ENCODE data around the gene NRIP2. TPM values are rescaled to one million over a fixed set of nuclear protein-coding genes. Genes with fewer than 3 reads are reported as not detected.

The NRIP2 gene
- total and polyA plus RNA-seq, 10 of the 15 experiments (the other 5 are each of a cell fraction or from before 2014, with no cell fraction given), result 0.04 to 0.83 (median 0.42) TPM; not detected in 7

DNA sequence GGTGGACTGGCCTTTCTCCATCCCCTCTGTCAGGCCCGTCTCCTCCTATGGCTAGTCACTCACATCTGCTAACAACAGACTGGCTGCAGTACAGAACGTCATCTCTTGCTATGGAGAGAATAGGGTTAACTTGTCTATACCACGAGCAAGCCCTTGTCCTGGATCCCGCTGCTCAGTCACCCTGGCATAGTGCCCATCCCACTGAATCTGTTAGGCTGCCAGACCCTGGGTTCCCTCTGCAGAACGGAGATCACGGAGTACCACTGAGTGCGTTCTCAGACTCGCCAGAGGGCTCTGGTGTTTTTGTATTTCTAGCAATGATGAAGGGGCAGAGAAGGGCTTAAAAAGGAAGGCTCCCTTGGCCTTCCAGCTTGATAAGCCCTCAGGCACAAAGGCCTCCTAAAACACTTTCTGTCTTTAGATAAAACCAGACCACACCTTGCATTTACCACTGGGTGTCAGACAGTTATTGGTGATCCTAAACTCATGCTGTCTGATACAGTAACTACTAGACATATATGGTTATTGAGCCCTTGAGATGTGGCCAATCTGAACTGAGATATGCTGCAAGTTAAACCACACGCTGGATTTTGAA is 6.3 kb upstream of the NRIP2 start (continued):
- TF ChIP-seq KLF5 (IDR thresholded peaks at IDR 0.05; ENCODE audit: partially characterized antibody) (no peak), RFX5 (IDR thresholded peaks at IDR 0.05; ENCODE audit: low read depth, low read length) (no peak), ZBED1 (IDR thresholded peaks at IDR 0.05; ENCODE audit: borderline replicate concordance) (no peak), CREM (IDR thresholded peaks at IDR 0.05; ENCODE audit: low read depth) (no peak)
- TF ChIP-seq, protein P1, sequence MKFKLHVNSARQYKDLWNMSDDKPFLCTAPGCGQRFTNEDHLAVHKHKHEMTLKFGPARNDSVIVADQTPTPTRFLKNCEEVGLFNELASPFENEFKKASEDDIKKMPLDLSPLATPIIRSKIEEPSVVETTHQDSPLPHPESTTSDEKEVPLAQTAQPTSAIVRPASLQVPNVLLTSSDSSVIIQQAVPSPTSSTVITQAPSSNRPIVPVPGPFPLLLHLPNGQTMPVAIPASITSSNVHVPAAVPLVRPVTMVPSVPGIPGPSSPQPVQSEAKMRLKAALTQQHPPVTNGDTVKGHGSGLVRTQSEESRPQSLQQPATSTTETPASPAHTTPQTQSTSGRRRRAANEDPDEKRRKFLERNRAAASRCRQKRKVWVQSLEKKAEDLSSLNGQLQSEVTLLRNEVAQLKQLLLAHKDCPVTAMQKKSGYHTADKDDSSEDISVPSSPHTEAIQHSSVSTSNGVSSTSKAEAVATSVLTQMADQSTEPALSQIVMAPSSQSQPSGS (IDR thresholded peaks at IDR 0.05; ENCODE audit: low read length), result no peak

DNA sequence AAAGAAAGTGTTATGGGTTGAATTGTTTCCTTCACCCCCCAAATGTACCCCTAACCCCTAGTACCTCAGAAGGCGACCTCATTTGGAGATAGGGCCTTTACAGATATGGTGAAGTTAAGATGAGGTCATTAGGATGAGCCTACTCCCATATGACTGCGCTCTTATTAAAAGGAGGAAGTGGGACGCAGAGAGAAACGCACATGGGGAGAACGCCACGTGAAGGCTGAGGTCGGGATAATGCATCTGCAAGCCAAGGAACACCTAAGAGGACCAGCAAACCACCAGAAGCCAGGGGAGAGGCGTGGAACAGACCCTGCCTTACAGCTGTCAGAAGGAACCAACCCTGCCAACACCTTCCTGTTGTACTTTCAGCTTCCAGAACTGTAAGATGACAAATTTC is 1.7 kb upstream of the NRIP2 start:
- CTCF ChIA-PET, result no interaction called here
- POLR2A ChIA-PET, result no interaction called here
- Histone ChIP-seq H3K4me3 (no peak overlapping the region), H3K79me2 (ENCODE audit: control insufficient read depth, insufficient read depth, low read length) (no peaks in the 10 kb centered on the region), H3K27me3 (replicated peaks in 1 of 2; ENCODE audit: control insufficient read depth in 2 of 2, insufficient read depth in 2 of 2, low read length in 1 of 2) (no peaks in the 10 kb centered on the region), H3K9me3 (replicated peaks; ENCODE audit: control insufficient read depth, insufficient read depth, low read length) (no peaks in the 10 kb centered on the region), H3K4me2 (ENCODE audit: control insufficient read depth, insufficient read depth) (no peak overlapping the region), H4K20me1 (ENCODE audit: control insufficient read depth, insufficient read depth) (no peaks in the 10 kb centered on the region), H3K36me3 (ENCODE audit: control insufficient read depth in 2 of 2, insufficient read depth in 2 of 2, low read length in 1 of 2) (no peaks in the 10 kb centered on the region; a peak in 1 of 4 replicates), H3K27ac (ENCODE audit: control insufficient read depth, insufficient read depth) (no peak overlapping the region), H2AFZ (ENCODE audit: control insufficient read depth, low read depth, low read length) (no peak overlapping the region), H3K4me1 (ENCODE audit: control insufficient read depth, insufficient read depth, low read length) (no peaks in the 10 kb centered on the region), H3K9ac (ENCODE audit: control insufficient read depth, insufficient read depth, low read length) (no peak overlapping the region)
- RAD21 ChIA-PET (ENCODE audit: unreplicated experiment), result no interaction called here
- in situ Hi-C loops (cut with MboI), result no loop called here
- SMC1A ChIA-PET (ENCODE audit: uncharacterized antibody, unreplicated experiment), result no interaction called here
- intact Hi-C loops (cut with micrococcal nuclease; ENCODE audit: unreplicated experiment), result no loop called here
- BruUV-seq (replicated peaks), result no TSS peak
- DNase-seq (ENCODE audit: low read depth, low spot score) (no peak), FAIRE-seq (no peak), ATAC-seq (no peak)
- 90% methylated on average over 8 of the region's 8 CpGs for WGBS (ENCODE audit: insufficient coverage, insufficient replicate concordance, low lambda C conversion rate, missing lambda C conversion rate)
- TF ChIP-seq HDGF (IDR thresholded peaks at IDR 0.05), result no peak
- no peak for TF ChIP-seq TCF3 (IDR thresholded peaks at IDR 0.05; ENCODE audit: borderline replicate concordance, insufficient read depth, low read depth, low read length)
- TF ChIP-seq TBL1XR1 (IDR thresholded peaks at IDR 0.05; ENCODE audit: low read depth, low read length), result no peak
- no peak for TF ChIP-seq RB1 (IDR thresholded peaks at IDR 0.05; ENCODE audit: borderline replicate concordance)
- TF ChIP-seq, protein P2, sequence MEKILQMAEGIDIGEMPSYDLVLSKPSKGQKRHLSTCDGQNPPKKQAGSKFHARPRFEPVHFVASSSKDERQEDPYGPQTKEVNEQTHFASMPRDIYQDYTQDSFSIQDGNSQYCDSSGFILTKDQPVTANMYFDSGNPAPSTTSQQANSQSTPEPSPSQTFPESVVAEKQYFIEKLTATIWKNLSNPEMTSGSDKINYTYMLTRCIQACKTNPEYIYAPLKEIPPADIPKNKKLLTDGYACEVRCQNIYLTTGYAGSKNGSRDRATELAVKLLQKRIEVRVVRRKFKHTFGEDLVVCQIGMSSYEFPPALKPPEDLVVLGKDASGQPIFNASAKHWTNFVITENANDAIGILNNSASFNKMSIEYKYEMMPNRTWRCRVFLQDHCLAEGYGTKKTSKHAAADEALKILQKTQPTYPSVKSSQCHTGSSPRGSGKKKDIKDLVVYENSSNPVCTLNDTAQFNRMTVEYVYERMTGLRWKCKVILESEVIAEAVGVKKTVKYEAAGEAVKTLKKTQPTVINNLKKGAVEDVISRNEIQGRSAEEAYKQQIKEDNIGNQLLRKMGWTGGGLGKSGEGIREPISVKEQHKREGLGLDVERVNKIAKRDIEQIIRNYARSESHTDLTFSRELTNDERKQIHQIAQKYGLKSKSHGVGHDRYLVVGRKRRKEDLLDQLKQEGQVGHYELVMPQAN (conservative IDR thresholded peaks at IDR 0.05), result no peak
- TF ChIP-seq, protein P3, sequence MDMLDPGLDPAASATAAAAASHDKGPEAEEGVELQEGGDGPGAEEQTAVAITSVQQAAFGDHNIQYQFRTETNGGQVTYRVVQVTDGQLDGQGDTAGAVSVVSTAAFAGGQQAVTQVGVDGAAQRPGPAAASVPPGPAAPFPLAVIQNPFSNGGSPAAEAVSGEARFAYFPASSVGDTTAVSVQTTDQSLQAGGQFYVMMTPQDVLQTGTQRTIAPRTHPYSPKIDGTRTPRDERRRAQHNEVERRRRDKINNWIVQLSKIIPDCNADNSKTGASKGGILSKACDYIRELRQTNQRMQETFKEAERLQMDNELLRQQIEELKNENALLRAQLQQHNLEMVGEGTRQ (IDR thresholded peaks at IDR 0.05; ENCODE audit: borderline replicate concordance, low read depth, low read length), result no peak
- TF ChIP-seq, protein P4, sequence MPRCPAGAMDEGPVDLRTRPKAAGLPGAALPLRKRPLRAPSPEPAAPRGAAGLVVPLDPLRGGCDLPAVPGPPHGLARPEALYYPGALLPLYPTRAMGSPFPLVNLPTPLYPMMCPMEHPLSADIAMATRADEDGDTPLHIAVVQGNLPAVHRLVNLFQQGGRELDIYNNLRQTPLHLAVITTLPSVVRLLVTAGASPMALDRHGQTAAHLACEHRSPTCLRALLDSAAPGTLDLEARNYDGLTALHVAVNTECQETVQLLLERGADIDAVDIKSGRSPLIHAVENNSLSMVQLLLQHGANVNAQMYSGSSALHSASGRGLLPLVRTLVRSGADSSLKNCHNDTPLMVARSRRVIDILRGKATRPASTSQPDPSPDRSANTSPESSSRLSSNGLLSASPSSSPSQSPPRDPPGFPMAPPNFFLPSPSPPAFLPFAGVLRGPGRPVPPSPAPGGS (IDR thresholded peaks at IDR 0.05; ENCODE audit: borderline replicate concordance, insufficient read depth, low read depth, low read length, poor library complexity, severe bottlenecking), result no peak
- no peak for TF ChIP-seq FOXK2 (IDR thresholded peaks at IDR 0.05)
- TF ChIP-seq, protein P5, sequence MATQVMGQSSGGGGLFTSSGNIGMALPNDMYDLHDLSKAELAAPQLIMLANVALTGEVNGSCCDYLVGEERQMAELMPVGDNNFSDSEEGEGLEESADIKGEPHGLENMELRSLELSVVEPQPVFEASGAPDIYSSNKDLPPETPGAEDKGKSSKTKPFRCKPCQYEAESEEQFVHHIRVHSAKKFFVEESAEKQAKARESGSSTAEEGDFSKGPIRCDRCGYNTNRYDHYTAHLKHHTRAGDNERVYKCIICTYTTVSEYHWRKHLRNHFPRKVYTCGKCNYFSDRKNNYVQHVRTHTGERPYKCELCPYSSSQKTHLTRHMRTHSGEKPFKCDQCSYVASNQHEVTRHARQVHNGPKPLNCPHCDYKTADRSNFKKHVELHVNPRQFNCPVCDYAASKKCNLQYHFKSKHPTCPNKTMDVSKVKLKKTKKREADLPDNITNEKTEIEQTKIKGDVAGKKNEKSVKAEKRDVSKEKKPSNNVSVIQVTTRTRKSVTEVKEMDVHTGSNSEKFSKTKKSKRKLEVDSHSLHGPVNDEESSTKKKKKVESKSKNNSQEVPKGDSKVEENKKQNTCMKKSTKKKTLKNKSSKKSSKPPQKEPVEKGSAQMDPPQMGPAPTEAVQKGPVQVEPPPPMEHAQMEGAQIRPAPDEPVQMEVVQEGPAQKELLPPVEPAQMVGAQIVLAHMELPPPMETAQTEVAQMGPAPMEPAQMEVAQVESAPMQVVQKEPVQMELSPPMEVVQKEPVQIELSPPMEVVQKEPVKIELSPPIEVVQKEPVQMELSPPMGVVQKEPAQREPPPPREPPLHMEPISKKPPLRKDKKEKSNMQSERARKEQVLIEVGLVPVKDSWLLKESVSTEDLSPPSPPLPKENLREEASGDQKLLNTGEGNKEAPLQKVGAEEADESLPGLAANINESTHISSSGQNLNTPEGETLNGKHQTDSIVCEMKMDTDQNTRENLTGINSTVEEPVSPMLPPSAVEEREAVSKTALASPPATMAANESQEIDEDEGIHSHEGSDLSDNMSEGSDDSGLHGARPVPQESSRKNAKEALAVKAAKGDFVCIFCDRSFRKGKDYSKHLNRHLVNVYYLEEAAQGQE (IDR thresholded peaks at IDR 0.05; ENCODE audit: low read depth, low read length), result no peak
